Neural cell (in vitro differentiated cells): Measurements from ENCODE around the gene OSBPL5.

Source experiments
- EP300 ChIP-seq: fragments of 450-650 bp; conservative IDR thresholded peaks from 2 replicates; pipeline ENCODE4 v1.6.1; 2014; ENCODE audit warnings: antibody characterized with exemption, mild to moderate bottlenecking, moderate library complexity; ENCODE audit not compliant: poor library complexity, severe bottlenecking
- EZH2 ChIP-seq: fragments of 200-600, 300-800 bp; shearing (Covaris generic), sonication (generic); IDR thresholded peaks from 2 replicates; pipeline ENCODE4 v1.6.1; 2014; ENCODE audit warnings: antibody characterized with exemption, low read length, borderline replicate concordance, mild to moderate bottlenecking; ENCODE audit not compliant: insufficient read depth, poor library complexity, severe bottlenecking
- MXI1 ChIP-seq: fragments of 450-650 bp; conservative IDR thresholded peaks from 2 replicates; pipeline ENCODE4 v1.6.1; 2014; ENCODE audit warnings: antibody characterized with exemption, mild to moderate bottlenecking; ENCODE audit not compliant: poor library complexity, severe bottlenecking
- POLR2AphosphoS5 ChIP-seq: IDR thresholded peaks from 2 replicates; pipeline ENCODE4 v1.6.1; 2012
- RAD21 ChIP-seq: fragments of 450-650 bp; conservative IDR thresholded peaks from 2 replicates; pipeline ENCODE4 v1.6.1; 2014; ENCODE audit warnings: antibody characterized with exemption, mild to moderate bottlenecking, moderate library complexity
- REST ChIP-seq: IDR thresholded peaks from 2 replicates; pipeline ENCODE4 v1.6.1; 2012; ENCODE audit warnings: borderline replicate concordance
- SMC3 ChIP-seq: fragments of 450-650 bp; conservative IDR thresholded peaks from 2 replicates; pipeline ENCODE4 v1.6.1; 2014; ENCODE audit warnings: antibody characterized with exemption, mild to moderate bottlenecking, moderate library complexity; ENCODE audit not compliant: poor library complexity
- TAF1 ChIP-seq: IDR thresholded peaks from 2 replicates; pipeline ENCODE4 v1.6.1; 2012; ENCODE audit warnings: low read depth
- TF ChIP-seq, protein P1 (sequence below): fragments of 450-650 bp; IDR thresholded peaks from 2 replicates; pipeline ENCODE4 v1.5.1; 2014; ENCODE audit warnings: antibody characterized with exemption, mild to moderate bottlenecking, moderate library complexity; ENCODE audit not compliant: poor library complexity, severe bottlenecking

DNA sequence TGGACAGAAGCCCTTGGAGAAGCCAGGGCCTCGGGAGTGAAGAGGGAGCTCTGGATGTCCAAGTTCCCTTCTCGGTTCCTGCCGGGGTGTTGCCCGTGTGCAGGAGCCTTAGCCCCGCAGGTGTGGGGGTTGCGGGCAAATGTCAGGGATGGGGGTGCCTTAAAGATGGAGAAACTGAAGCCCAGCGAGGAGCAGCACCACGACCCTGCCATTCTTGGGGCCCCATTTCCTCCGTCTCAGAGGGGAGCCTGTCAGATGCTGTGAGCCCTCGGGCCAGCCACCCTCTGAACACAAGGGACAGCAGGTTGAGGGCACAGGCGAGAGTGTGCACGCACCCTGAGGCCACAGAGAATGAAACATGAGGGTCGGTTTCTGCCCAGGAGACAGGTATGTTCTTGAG is 6.3 kb downstream of the OSBPL5 start:
- TF ChIP-seq SMC3 (no peak), REST (no peak), RAD21 (no peak), EZH2 (no peak), EP300 (no peak), POLR2AphosphoS5 (no peak), TAF1 (no peak), MXI1 (no peak)
- TF ChIP-seq, protein P1, sequence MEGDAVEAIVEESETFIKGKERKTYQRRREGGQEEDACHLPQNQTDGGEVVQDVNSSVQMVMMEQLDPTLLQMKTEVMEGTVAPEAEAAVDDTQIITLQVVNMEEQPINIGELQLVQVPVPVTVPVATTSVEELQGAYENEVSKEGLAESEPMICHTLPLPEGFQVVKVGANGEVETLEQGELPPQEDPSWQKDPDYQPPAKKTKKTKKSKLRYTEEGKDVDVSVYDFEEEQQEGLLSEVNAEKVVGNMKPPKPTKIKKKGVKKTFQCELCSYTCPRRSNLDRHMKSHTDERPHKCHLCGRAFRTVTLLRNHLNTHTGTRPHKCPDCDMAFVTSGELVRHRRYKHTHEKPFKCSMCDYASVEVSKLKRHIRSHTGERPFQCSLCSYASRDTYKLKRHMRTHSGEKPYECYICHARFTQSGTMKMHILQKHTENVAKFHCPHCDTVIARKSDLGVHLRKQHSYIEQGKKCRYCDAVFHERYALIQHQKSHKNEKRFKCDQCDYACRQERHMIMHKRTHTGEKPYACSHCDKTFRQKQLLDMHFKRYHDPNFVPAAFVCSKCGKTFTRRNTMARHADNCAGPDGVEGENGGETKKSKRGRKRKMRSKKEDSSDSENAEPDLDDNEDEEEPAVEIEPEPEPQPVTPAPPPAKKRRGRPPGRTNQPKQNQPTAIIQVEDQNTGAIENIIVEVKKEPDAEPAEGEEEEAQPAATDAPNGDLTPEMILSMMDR: no peak
